H1 (cell line): ENCODE measurements around the gene CDCA5.

Experiments
- ATF3 ChIP-seq: IDR thresholded peaks from 2 replicates; pipeline ENCODE4 v1.6.1; 2011; ENCODE audit warnings: low read depth, mild to moderate bottlenecking, low read length; ENCODE audit not compliant: insufficient read depth
- BCL11A ChIP-seq, 2 experiments: IDR thresholded peaks; one replicate each; pipeline ENCODE4 v1.6.1; 2011; ENCODE audit warnings: low read depth in 2 of 2, low read length in 2 of 2, mild to moderate bottlenecking in 2 of 2
- CHD1 ChIP-seq: IDR thresholded peaks from 2 replicates; pipeline ENCODE4 v1.6.1; 2012; ENCODE audit warnings: low read depth, low read length, improper control_type of control experiment
- CTCF ChIP-seq, 3 experiments: IDR thresholded peaks; 1 replicate in 2 of 3; 2 replicates in 1 of 3; pipeline versions ENCODE4 v1.5.1 to v1.6.1; 2011; ENCODE audit warnings: low read length in 3 of 3, mild to moderate bottlenecking in 3 of 3, inconsistent platforms in 2 of 3, low read depth in 1 of 3, moderate library complexity in 1 of 3; ENCODE audit not compliant: insufficient read depth in 1 of 3; ENCODE audit errors: control extremely low read depth in 1 of 3
- KDM5A ChIP-seq: fragments of 200-600 bp; IDR thresholded peaks from 2 replicates; pipeline ENCODE4 v1.7.1; 2012; ENCODE audit warnings: mild to moderate bottlenecking, low read length, inconsistent platforms, mixed read lengths
- NRF1 ChIP-seq: IDR thresholded peaks from 2 replicates; pipeline ENCODE4 v1.6.1; 2011; ENCODE audit warnings: mild to moderate bottlenecking, low read depth, low read length, improper control_type of control experiment
- POLR2A ChIP-seq, 2 experiments: IDR thresholded peaks; 1 replicate in 1 of 2; 2 replicates in 1 of 2; pipeline ENCODE4 v1.6.1; 2011; ENCODE audit warnings: low read depth in 2 of 2, low read length in 2 of 2, mild to moderate bottlenecking in 2 of 2; ENCODE audit errors: control extremely low read depth in 1 of 2
- POLR2AphosphoS5 ChIP-seq: IDR thresholded peaks from 2 replicates; pipeline ENCODE4 v1.6.1; 2011; ENCODE audit warnings: low read depth, low read length
- SAP30 ChIP-seq: fragments of 300-600 bp; sonication (generic); IDR thresholded peaks from 2 replicates; pipeline ENCODE4 v1.7.1; 2012; ENCODE audit warnings: low read length, moderate library complexity, mild to moderate bottlenecking, inconsistent platforms; ENCODE audit not compliant: insufficient read depth, insufficient replicate concordance
- SP1 ChIP-seq: IDR thresholded peaks from 2 replicates; pipeline ENCODE4 v1.6.1; 2011; ENCODE audit warnings: low read depth, low read length
- TCF12 ChIP-seq: IDR thresholded peaks from 2 replicates; pipeline ENCODE4 v1.6.1; 2011; ENCODE audit warnings: low read depth, mild to moderate bottlenecking, low read length
- USF2 ChIP-seq: IDR thresholded peaks from 2 replicates; pipeline ENCODE4 v1.6.1; 2011; ENCODE audit warnings: low read length, improper control_type of control experiment
- YY1 ChIP-seq: IDR thresholded peaks from 2 replicates; pipeline ENCODE4 v1.6.1; 2011; ENCODE audit warnings: low read depth, mild to moderate bottlenecking, low read length

- no peak for TF ChIP-seq SP1
- no peak for TF ChIP-seq CTCF (IDR thresholded peaks at IDR 0.05; ENCODE audit: control extremely low read depth in 1 of 3, insufficient read depth in 1 of 3, low read depth in 1 of 3, low read length in 3 of 3)
- no peak for TF ChIP-seq POLR2A (IDR thresholded peaks at IDR 0.05; ENCODE audit: control extremely low read depth in 1 of 2, low read depth in 2 of 2, low read length in 2 of 2)
- TF ChIP-seq SAP30 = no peak
- no peak for TF ChIP-seq ATF3
- TF ChIP-seq USF2 = no peak
- no peak for TF ChIP-seq NRF1
- TF ChIP-seq KDM5A = no peak
- TF ChIP-seq CHD1 = no peak
- no peak for TF ChIP-seq TCF12
- 0 out of 2 replicates have a peak, but pooled peaks have one; percentile 19 for TF ChIP-seq POLR2AphosphoS5
- TF ChIP-seq BCL11A (IDR thresholded peaks at IDR 0.05; ENCODE audit: low read depth in 2 of 2, low read length in 2 of 2) = no peak
- TF ChIP-seq YY1 = no peak
Measured at GRCh38 chr11:65111159-65111743, 27.4 kb upstream of the CDCA5 start.
